ENCODE measurements around the gene TCEA3.
"Not testable (repeated sequence)": the region's sequence is repeated elsewhere in the genome, so short reads cannot be mapped to it uniquely, and the experiment has no call there.

TCEA3 gene

GRCh38 chr1:23389837-23390321, 34.7 kb downstream of the TCEA3 start:
- DNase-seq: peak in 1 of 2 donors; percentile 26

- DNase-seq: no peak
These were observed 37.1 kb downstream of the TCEA3 start for GRCh38 chr1:23387494-23387893.

- DNase-seq: no peak
These were observed 39.4 kb downstream of the TCEA3 start for GRCh38 chr1:23385119-23385621.

GRCh38 chr1:23384312-23385058, 40.1 kb downstream of the TCEA3 start:
- peak; percentile 42 to 54 for DNase-seq

- no peak for DNase-seq
These were observed 40.8 kb downstream of the TCEA3 start for GRCh38 chr1:23383577-23384311.

- no peak for DNase-seq
These were observed 43.2 kb downstream of the TCEA3 start for GRCh38 chr1:23381233-23381885.

GRCh38 chr1:23380719-23381118, 43.8 kb downstream of the TCEA3 start:
- DNase-seq: no peak

- DNase-seq: not testable (repeated sequence)
These were observed 44.3 kb downstream of the TCEA3 start for GRCh38 chr1:23380236-23380635.

GRCh38 chr1:23376890-23377811, 47.4 kb downstream of the TCEA3 start:
- DNase-seq: peak; percentile 22 to 51

- not testable (repeated sequence) for DNase-seq
These were observed 50.3 kb downstream of the TCEA3 start for GRCh38 chr1:23374079-23374735.

GRCh38 chr1:23371987-23372880, 52.3 kb downstream of the TCEA3 start:
- peak in 1 of 2 donors; percentile 15 for DNase-seq

GRCh38 chr1:23370709-23371584, 53.6 kb downstream of the TCEA3 start:
- no peak for DNase-seq

- no peak for DNase-seq
These were observed 54.2 kb downstream of the TCEA3 start for GRCh38 chr1:23370330-23370708.

GRCh38 chr1:23369335-23370013, 55.1 kb downstream of the TCEA3 start, which contains the start of gene ZNF436:
Gene ZNF436, minus strand, starts transcription at chr1:23369836. Its CDS starts 1,831 bp downstream, at chr1:23368005.
- peak; percentile 50 to 63 for DNase-seq

GRCh38 chr1:23368562-23369334, 55.8 kb downstream of the TCEA3 start:
- DNase-seq: peak; percentile 90 to 97

GRCh38 chr1:23367791-23368561, 56.6 kb downstream of the TCEA3 start:
- peak; percentile 99 for DNase-seq

GRCh38 chr1:23367451-23367790, 57.1 kb downstream of the TCEA3 start:
- DNase-seq: no peak

Data from inflammatory macrophage (primary cell).